Measurements from ENCODE around the gene RAD51B.

DNA sequence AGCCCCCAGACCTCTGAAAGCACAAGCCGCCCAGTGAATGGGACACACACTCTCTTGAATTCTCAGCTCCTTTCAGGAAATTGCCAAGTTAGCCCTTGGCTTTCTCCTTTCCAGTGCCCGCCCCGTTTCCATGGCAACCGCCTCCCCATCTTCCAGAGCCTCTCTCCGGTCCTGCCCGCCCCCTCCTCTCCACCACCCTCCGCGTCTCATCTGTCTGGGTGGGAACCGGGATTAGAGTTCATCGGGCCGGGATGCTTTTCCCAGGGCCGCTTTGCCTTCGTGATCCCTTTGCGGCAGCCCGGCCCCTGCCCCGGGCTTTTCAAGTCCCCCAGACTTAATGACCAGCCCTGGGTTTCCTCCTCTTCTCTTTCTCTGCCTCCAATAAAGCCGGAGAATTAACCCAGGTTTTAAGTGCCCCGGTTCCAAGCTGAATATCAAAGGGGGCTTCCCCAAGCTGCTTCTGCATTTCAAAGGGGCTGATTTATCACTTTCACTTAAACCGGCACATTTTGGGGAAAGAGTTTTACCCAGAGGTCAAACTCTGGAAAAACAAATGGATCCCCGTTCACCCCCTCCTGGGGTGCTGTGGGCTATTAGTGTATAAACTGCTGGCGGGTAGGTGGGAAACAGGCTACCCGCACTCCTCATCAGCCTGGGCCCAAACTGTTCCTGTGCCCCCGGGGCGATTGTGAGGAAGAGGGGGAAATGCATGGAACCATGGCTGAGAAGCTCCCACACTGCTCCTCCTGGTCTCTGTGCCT is 871.6 kb downstream of the RAD51B start:
- no peak for TF ChIP-seq CTCF (IDR thresholded peaks at IDR 0.05)
- no peak for TF ChIP-seq POLR2AphosphoS5 (IDR thresholded peaks at IDR 0.05; ENCODE audit: insufficient read depth in 1 of 2, low read depth in 1 of 2)

Data from vagina (tissue), 2 donors.